ENCODE results near the gene PRDM16. TPM values are rescaled to one million over a fixed set of nuclear protein-coding genes. Genes with fewer than 3 reads are reported as not detected.

PRDM16 gene
- total and polyA plus RNA-seq, 2 experiments from 2014 or later, result 0.14 to 0.16 TPM

DNA sequence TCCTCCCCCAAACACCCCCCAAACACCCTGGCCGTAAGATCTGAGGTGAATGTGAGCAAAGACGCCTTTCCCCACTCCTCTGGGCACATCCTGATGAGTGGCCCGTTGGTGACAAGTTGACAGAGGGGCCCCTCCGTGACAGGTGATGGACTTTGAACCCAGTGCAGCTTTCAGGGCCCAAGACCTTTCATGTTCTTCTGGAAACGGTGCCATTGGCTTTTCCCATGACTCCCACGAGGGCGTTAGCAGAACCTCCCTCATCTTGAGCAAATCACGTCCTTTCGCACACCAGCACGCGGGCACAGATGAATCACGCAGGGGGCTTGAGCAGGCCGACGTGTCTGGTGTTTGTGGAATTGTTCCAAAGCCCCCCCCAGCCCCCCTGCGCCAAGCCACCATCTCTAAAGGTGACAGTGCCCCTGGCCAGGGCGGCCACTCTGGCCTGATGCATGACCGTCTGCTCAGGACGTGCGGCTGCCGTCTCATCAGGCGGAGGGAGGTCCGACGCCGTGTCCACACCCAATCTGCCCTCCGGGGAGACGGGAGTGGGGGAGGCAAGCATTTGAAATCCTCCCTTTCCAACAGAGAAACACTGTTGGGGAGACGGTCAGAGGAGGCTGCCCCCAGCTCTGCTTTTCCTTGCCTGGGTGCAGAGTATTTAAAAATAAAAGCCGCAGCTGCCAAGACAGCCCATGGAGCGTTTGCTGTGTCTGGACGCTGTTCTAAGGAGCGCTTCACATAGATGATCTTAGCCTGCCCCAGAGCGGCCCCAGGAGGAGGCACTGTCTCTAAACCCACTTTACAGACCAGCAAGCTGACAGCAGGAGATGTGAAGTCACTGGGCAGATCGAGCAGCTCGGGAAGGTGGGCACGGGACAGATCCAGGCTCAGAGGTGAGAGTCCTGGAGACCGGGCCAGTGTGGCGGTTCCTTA is 287.2 kb downstream of the PRDM16 start:
- no peak overlapping the region for H2AFZ ChIP-seq
- peaks cover 24% of the 10 kb centered on the region for H3K4me1 Mint-ChIP-seq
- H3K27me3 ChIP-seq (ENCODE audit: insufficient read depth), result no peaks in the 10 kb centered on the region
- H3F3A ChIP-seq (replicated peaks; ENCODE audit: low read depth), result no peaks in the 10 kb centered on the region
- H3K4me3 ChIP-seq, result no peak overlapping the region
- DNase-seq (ENCODE audit: low spot score), result no peak
- H3K36me3 Mint-ChIP-seq (ENCODE audit: low read depth), result no peaks in the 10 kb centered on the region
- peaks cover 24% of the 10 kb centered on the region for H3K27me3 Mint-ChIP-seq (ENCODE audit: insufficient read depth, low read depth, poor library complexity)
- H3K9me3 Mint-ChIP-seq, result no peaks in the 10 kb centered on the region
- no peaks in the 10 kb centered on the region for H3K9me2 ChIP-seq (ENCODE audit: insufficient read depth)
- H3K27ac Mint-ChIP-seq, result no peak overlapping the region
- no peak overlapping the region for H3K27ac ChIP-seq (ENCODE audit: low read depth)
- H3K36me3 ChIP-seq (ENCODE audit: insufficient read depth), result no peaks in the 10 kb centered on the region
- no peaks in the 10 kb centered on the region for H4K20me1 ChIP-seq (replicated peaks; ENCODE audit: insufficient read depth)
- H3K4me3 Mint-ChIP-seq, result no peak overlapping the region
- H3K79me2 ChIP-seq (replicated peaks; ENCODE audit: insufficient read depth), result no peaks in the 10 kb centered on the region
- H3K4me2 ChIP-seq, result no peak overlapping the region
- peaks cover 9% of the 10 kb centered on the region for H3K4me1 ChIP-seq (ENCODE audit: insufficient read depth)
- no peak for ATAC-seq
- TF ChIP-seq POLR2AphosphoS5 (IDR thresholded peaks at IDR 0.05; ENCODE audit: low read depth) (no peak), ZNF331 (CRISPR knock-in tag; IDR thresholded peaks at IDR 0.05; ENCODE audit: low read depth) (no peak), ZNF114 (CRISPR knock-in tag; IDR thresholded peaks at IDR 0.05) (no peak), STAT1 (IDR thresholded peaks at IDR 0.05; ENCODE audit: unreplicated experiment) (no peak), NANOG (IDR thresholded peaks at IDR 0.05; ENCODE audit: borderline replicate concordance) (no peak), CREB1 (CRISPR knock-in tag; IDR thresholded peaks at IDR 0.05; ENCODE audit: low read depth) (no peak), EZH2 (IDR thresholded peaks at IDR 0.05; ENCODE audit: low read depth, unreplicated experiment) (no peak), JUNB (IDR thresholded peaks at IDR 0.05; ENCODE audit: unreplicated experiment) (no peak), EZH2phosphoT487 (IDR thresholded peaks at IDR 0.05; ENCODE audit: unreplicated experiment) (no peak)
- TF ChIP-seq, protein P1, sequence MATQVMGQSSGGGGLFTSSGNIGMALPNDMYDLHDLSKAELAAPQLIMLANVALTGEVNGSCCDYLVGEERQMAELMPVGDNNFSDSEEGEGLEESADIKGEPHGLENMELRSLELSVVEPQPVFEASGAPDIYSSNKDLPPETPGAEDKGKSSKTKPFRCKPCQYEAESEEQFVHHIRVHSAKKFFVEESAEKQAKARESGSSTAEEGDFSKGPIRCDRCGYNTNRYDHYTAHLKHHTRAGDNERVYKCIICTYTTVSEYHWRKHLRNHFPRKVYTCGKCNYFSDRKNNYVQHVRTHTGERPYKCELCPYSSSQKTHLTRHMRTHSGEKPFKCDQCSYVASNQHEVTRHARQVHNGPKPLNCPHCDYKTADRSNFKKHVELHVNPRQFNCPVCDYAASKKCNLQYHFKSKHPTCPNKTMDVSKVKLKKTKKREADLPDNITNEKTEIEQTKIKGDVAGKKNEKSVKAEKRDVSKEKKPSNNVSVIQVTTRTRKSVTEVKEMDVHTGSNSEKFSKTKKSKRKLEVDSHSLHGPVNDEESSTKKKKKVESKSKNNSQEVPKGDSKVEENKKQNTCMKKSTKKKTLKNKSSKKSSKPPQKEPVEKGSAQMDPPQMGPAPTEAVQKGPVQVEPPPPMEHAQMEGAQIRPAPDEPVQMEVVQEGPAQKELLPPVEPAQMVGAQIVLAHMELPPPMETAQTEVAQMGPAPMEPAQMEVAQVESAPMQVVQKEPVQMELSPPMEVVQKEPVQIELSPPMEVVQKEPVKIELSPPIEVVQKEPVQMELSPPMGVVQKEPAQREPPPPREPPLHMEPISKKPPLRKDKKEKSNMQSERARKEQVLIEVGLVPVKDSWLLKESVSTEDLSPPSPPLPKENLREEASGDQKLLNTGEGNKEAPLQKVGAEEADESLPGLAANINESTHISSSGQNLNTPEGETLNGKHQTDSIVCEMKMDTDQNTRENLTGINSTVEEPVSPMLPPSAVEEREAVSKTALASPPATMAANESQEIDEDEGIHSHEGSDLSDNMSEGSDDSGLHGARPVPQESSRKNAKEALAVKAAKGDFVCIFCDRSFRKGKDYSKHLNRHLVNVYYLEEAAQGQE (IDR thresholded peaks at IDR 0.05; ENCODE audit: unreplicated experiment), result no peak
- TF ChIP-seq, protein P2, sequence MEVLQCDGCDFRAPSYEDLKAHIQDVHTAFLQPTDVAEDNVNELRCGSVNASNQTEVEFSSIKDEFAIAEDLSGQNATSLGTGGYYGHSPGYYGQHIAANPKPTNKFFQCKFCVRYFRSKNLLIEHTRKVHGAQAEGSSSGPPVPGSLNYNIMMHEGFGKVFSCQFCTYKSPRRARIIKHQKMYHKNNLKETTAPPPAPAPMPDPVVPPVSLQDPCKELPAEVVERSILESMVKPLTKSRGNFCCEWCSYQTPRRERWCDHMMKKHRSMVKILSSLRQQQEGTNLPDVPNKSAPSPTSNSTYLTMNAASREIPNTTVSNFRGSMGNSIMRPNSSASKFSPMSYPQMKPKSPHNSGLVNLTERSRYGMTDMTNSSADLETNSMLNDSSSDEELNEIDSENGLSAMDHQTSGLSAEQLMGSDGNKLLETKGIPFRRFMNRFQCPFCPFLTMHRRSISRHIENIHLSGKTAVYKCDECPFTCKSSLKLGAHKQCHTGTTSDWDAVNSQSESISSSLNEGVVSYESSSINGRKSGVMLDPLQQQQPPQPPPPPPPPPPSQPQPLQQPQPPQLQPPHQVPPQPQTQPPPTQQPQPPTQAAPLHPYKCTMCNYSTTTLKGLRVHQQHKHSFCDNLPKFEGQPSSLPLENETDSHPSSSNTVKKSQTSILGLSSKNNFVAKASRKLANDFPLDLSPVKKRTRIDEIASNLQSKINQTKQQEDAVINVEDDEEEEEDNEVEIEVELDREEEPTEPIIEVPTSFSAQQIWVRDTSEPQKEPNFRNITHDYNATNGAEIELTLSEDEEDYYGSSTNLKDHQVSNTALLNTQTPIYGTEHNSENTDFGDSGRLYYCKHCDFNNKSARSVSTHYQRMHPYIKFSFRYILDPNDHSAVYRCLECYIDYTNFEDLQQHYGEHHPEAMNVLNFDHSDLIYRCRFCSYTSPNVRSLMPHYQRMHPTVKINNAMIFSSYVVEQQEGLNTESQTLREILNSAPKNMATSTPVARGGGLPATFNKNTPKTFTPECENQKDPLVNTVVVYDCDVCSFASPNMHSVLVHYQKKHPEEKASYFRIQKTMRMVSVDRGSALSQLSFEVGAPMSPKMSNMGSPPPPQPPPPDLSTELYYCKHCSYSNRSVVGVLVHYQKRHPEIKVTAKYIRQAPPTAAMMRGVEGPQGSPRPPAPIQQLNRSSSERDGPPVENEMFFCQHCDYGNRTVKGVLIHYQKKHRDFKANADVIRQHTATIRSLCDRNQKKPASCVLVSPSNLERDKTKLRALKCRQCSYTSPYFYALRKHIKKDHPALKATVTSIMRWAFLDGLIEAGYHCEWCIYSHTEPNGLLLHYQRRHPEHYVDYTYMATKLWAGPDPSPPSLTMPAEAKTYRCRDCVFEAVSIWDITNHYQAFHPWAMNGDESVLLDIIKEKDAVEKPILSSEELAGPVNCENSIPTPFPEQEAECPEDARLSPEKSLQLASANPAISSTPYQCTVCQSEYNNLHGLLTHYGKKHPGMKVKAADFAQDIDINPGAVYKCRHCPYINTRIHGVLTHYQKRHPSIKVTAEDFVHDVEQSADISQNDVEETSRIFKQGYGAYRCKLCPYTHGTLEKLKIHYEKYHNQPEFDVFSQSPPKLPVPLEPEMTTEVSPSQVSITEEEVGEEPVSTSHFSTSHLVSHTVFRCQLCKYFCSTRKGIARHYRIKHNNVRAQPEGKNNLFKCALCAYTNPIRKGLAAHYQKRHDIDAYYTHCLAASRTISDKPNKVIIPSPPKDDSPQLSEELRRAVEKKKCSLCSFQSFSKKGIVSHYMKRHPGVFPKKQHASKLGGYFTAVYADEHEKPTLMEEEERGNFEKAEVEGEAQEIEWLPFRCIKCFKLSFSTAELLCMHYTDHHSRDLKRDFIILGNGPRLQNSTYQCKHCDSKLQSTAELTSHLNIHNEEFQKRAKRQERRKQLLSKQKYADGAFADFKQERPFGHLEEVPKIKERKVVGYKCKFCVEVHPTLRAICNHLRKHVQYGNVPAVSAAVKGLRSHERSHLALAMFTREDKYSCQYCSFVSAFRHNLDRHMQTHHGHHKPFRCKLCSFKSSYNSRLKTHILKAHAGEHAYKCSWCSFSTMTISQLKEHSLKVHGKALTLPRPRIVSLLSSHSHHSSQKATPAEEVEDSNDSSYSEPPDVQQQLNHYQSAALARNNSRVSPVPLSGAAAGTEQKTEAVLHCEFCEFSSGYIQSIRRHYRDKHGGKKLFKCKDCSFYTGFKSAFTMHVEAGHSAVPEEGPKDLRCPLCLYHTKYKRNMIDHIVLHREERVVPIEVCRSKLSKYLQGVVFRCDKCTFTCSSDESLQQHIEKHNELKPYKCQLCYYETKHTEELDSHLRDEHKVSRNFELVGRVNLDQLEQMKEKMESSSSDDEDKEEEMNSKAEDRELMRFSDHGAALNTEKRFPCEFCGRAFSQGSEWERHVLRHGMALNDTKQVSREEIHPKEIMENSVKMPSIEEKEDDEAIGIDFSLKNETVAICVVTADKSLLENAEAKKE (CRISPR knock-in tag; IDR thresholded peaks at IDR 0.05), result no peak
- TF ChIP-seq, protein P3, sequence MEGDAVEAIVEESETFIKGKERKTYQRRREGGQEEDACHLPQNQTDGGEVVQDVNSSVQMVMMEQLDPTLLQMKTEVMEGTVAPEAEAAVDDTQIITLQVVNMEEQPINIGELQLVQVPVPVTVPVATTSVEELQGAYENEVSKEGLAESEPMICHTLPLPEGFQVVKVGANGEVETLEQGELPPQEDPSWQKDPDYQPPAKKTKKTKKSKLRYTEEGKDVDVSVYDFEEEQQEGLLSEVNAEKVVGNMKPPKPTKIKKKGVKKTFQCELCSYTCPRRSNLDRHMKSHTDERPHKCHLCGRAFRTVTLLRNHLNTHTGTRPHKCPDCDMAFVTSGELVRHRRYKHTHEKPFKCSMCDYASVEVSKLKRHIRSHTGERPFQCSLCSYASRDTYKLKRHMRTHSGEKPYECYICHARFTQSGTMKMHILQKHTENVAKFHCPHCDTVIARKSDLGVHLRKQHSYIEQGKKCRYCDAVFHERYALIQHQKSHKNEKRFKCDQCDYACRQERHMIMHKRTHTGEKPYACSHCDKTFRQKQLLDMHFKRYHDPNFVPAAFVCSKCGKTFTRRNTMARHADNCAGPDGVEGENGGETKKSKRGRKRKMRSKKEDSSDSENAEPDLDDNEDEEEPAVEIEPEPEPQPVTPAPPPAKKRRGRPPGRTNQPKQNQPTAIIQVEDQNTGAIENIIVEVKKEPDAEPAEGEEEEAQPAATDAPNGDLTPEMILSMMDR (conservative IDR thresholded peaks at IDR 0.05; ENCODE audit: low read depth in 2 of 2), result no peak
- TF ChIP-seq, protein P4, sequence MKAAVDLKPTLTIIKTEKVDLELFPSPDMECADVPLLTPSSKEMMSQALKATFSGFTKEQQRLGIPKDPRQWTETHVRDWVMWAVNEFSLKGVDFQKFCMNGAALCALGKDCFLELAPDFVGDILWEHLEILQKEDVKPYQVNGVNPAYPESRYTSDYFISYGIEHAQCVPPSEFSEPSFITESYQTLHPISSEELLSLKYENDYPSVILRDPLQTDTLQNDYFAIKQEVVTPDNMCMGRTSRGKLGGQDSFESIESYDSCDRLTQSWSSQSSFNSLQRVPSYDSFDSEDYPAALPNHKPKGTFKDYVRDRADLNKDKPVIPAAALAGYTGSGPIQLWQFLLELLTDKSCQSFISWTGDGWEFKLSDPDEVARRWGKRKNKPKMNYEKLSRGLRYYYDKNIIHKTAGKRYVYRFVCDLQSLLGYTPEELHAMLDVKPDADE (IDR thresholded peaks at IDR 0.05), result no peak

Data from GM23338 (cell line).